ENCODE measurements around the gene TECTB. TPM values are rescaled to one million over a fixed set of nuclear protein-coding genes. Genes with fewer than 3 reads are reported as not detected.

The TECTB gene
- total RNA-seq, 1 donor from 2014 or later: not detected

- no peak for TF ChIP-seq CTCF (conservative IDR thresholded peaks at IDR 0.05)
- no peaks in the 10 kb centered on the region for H3K36me3 Mint-ChIP-seq (ENCODE audit: low read depth)
- no peak overlapping the region for H3K4me3 Mint-ChIP-seq
- DNase-seq (ENCODE audit: low read depth, low spot score): no peak
- H3K27ac Mint-ChIP-seq (ENCODE audit: unreplicated experiment): no peak overlapping the region
- H3K9me3 Mint-ChIP-seq: no peaks in the 10 kb centered on the region
- no peaks in the 10 kb centered on the region for H3K4me1 Mint-ChIP-seq
- no peaks in the 10 kb centered on the region for H3K27me3 Mint-ChIP-seq (ENCODE audit: low read depth)
Measured at GRCh38 chr10:112345202-112345601, 62.0 kb downstream of the TECTB start.

GRCh38 chr10:112345743-112346142, 62.5 kb downstream of the TECTB start:
- TF ChIP-seq CTCF (conservative IDR thresholded peaks at IDR 0.05): no peak
- no peaks in the 10 kb centered on the region for H3K9me3 Mint-ChIP-seq
- no peaks in the 10 kb centered on the region for H3K27me3 Mint-ChIP-seq (ENCODE audit: low read depth)
- no peak overlapping the region for H3K4me3 Mint-ChIP-seq
- DNase-seq (ENCODE audit: low read depth, low spot score): no peak
- no peak overlapping the region for H3K27ac Mint-ChIP-seq (ENCODE audit: unreplicated experiment)
- no peaks in the 10 kb centered on the region for H3K36me3 Mint-ChIP-seq (ENCODE audit: low read depth)
- no peaks in the 10 kb centered on the region for H3K4me1 Mint-ChIP-seq

- DNase-seq (ENCODE audit: low read depth, low spot score): no peak
- no peak overlapping the region for H3K27ac Mint-ChIP-seq (ENCODE audit: unreplicated experiment)
- no peaks in the 10 kb centered on the region for H3K9me3 Mint-ChIP-seq
- H3K36me3 Mint-ChIP-seq (ENCODE audit: low read depth): no peaks in the 10 kb centered on the region
- no peaks in the 10 kb centered on the region for H3K27me3 Mint-ChIP-seq (ENCODE audit: low read depth)
- H3K4me1 Mint-ChIP-seq: no peaks in the 10 kb centered on the region
- no peak overlapping the region for H3K4me3 Mint-ChIP-seq
- TF ChIP-seq CTCF (conservative IDR thresholded peaks at IDR 0.05): no peak
Measured at GRCh38 chr10:112346774-112347173, 63.6 kb downstream of the TECTB start.

- no peak overlapping the region for H3K4me3 Mint-ChIP-seq
- no peaks in the 10 kb centered on the region for H3K27me3 Mint-ChIP-seq (ENCODE audit: low read depth)
- H3K36me3 Mint-ChIP-seq (ENCODE audit: low read depth): no peaks in the 10 kb centered on the region
- H3K9me3 Mint-ChIP-seq: no peaks in the 10 kb centered on the region
- DNase-seq (ENCODE audit: low read depth, low spot score): no peak
- H3K27ac Mint-ChIP-seq (ENCODE audit: unreplicated experiment): no peak overlapping the region
- TF ChIP-seq CTCF (conservative IDR thresholded peaks at IDR 0.05): no peak
- H3K4me1 Mint-ChIP-seq: no peaks in the 10 kb centered on the region
Measured at GRCh38 chr10:112347709-112348671, 64.8 kb downstream of the TECTB start.

- no peaks in the 10 kb centered on the region for H3K27me3 Mint-ChIP-seq (ENCODE audit: low read depth)
- no peaks in the 10 kb centered on the region for H3K4me1 Mint-ChIP-seq
- no peak for DNase-seq (ENCODE audit: low read depth, low spot score)
- H3K9me3 Mint-ChIP-seq: no peaks in the 10 kb centered on the region
- H3K36me3 Mint-ChIP-seq (ENCODE audit: low read depth): no peaks in the 10 kb centered on the region
- no peak for TF ChIP-seq CTCF (conservative IDR thresholded peaks at IDR 0.05)
- H3K4me3 Mint-ChIP-seq: no peak overlapping the region
- no peak overlapping the region for H3K27ac Mint-ChIP-seq (ENCODE audit: unreplicated experiment)
Measured at GRCh38 chr10:112348759-112349158, 65.6 kb downstream of the TECTB start.

All from neural crest cell (in vitro differentiated cells).